Activated T-helper 1 cell treated with Interleukin-2 at 50 U/mL for 16 hours (primary cell): ENCODE measurements around the gene RANBP3L.
"Not testable (repeated sequence)": the region's sequence is repeated elsewhere in the genome, so short reads cannot be mapped to it uniquely, and the experiment has no call there.

Source experiments
- DNase-seq: peaks from one replicate; pipeline ENCODE4 v3.0.0-alpha.2; 2020; ENCODE audit warnings: low read depth

Gene RANBP3L

GRCh38 chr5:36205329-36205728 is 96.4 kb downstream of the RANBP3L start:
- DNase-seq: no peak

GRCh38 chr5:36202521-36202961 is 99.2 kb downstream of the RANBP3L start:
- no peak for DNase-seq

GRCh38 chr5:36200513-36200912 is 101.2 kb downstream of the RANBP3L start:
- DNase-seq: no peak

GRCh38 chr5:36199620-36200019 is 102.1 kb downstream of the RANBP3L start:
- no peak for DNase-seq

GRCh38 chr5:36198783-36199182 is 102.9 kb downstream of the RANBP3L start:
- DNase-seq: not testable (repeated sequence)
